ENCODE data around the gene KCTD15. TPM values are rescaled to one million over a fixed set of nuclear protein-coding genes. Genes with fewer than 3 reads are reported as not detected.

Gene KCTD15
- total RNA-seq, 4 donors from 2014 or later: 153 to 189 (median 171) TPM

DNA sequence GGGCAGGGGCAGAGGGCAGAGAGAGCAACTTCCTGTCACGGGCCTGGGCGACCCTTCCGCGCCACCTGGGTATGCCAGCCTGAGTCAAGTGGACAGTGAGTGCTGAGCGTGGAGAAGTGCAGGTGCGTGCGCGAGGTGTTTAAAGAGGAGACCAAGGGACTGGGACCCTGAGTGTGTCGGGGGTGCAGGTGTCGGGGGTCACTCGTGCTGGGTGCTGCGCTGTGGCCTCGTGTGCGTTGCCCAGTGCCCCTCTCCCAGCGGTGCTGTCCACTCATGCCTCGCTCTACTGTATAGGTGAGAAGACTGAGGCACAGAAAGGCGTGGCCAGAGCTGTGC, 18.9 kb upstream of the KCTD15 start:
- H3K4me3 ChIP-seq: no peak overlapping the region
- peaks cover 23% of the 10 kb centered on the region for H3K4me1 ChIP-seq
- no peaks in the 10 kb centered on the region for H3K9me3 ChIP-seq
- H3K36me3 ChIP-seq: no peaks in the 10 kb centered on the region
- TF ChIP-seq POLR2A (IDR thresholded peaks at IDR 0.05): no peak
- DNase-seq (ENCODE audit: low spot score in 2 of 2): no peak
- 40% methylated on average over 9 of the region's 17 CpGs for WGBS
- peaks cover 41% of the 10 kb centered on the region for H3K27me3 ChIP-seq
- H3K27ac ChIP-seq: no peak overlapping the region

DNA sequence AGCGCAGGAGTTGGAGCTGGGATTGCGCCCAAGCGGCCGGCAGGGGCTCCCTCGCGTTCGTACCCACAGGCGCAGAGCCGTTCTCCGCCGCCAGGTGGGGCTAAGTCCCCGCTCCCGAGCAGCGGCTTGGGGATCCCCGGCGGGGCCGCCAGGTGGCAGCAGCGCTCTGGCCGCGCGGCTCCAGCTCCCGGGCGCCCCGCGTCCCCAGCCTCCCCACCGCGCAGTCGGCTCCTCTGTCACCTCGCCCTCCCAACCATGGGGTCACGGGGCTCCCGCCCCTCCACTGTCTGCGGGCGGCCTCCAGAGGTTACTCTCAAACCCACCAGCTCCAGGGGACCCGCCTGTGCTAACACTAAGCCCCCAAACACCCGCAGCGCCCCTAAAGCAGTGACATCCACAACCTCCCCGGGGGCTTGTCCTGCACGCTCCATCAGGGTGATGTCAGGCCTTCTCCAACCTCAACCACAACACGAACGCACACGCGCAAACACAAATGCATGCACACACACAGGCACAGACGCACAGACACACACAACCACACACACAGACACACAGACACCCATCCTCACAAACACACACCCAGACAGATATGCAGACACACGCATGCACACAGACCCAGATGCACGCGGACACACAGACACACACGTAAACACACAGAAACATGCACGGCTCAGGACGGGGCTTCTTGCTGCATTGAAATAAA, 18.4 kb upstream of the KCTD15 start:
- 34% methylated on average over 16 of the region's 49 CpGs for WGBS
- Histone ChIP-seq H3K9me3 (no peaks in the 10 kb centered on the region), H3K4me1 (peaks cover 23% of the 10 kb centered on the region), H3K4me3 (peak overlapping the region; percentile 26), H3K27me3 (peaks cover 41% of the 10 kb centered on the region), H3K36me3 (no peaks in the 10 kb centered on the region), H3K27ac (no peak overlapping the region)
- DNase-seq (ENCODE audit: low spot score in 2 of 2): peak in 1 of 2 donors; percentile 79
- no peak for TF ChIP-seq EP300 (IDR thresholded peaks at IDR 0.05)
- no peak for TF ChIP-seq POLR2AphosphoS5 (IDR thresholded peaks at IDR 0.05)
- no peak for TF ChIP-seq POLR2A (IDR thresholded peaks at IDR 0.05)
- TF ChIP-seq, protein P1, sequence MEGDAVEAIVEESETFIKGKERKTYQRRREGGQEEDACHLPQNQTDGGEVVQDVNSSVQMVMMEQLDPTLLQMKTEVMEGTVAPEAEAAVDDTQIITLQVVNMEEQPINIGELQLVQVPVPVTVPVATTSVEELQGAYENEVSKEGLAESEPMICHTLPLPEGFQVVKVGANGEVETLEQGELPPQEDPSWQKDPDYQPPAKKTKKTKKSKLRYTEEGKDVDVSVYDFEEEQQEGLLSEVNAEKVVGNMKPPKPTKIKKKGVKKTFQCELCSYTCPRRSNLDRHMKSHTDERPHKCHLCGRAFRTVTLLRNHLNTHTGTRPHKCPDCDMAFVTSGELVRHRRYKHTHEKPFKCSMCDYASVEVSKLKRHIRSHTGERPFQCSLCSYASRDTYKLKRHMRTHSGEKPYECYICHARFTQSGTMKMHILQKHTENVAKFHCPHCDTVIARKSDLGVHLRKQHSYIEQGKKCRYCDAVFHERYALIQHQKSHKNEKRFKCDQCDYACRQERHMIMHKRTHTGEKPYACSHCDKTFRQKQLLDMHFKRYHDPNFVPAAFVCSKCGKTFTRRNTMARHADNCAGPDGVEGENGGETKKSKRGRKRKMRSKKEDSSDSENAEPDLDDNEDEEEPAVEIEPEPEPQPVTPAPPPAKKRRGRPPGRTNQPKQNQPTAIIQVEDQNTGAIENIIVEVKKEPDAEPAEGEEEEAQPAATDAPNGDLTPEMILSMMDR (IDR thresholded peaks at IDR 0.05): peak; percentile 100

- Histone ChIP-seq H3K36me3 (no peaks in the 10 kb centered on the region), H3K27me3 (peaks cover 41% of the 10 kb centered on the region), H3K27ac (no peak overlapping the region), H3K4me1 (peaks cover 23% of the 10 kb centered on the region), H3K9me3 (no peaks in the 10 kb centered on the region), H3K4me3 (no peak overlapping the region)
- DNase-seq (ENCODE audit: low spot score in 2 of 2): no peak
- WGBS: 88% methylated on average over 7 of the region's 7 CpGs
- no peak for TF ChIP-seq POLR2AphosphoS5 (IDR thresholded peaks at IDR 0.05)
- TF ChIP-seq POLR2A (IDR thresholded peaks at IDR 0.05): no peak
- TF ChIP-seq EP300 (IDR thresholded peaks at IDR 0.05): no peak
- TF ChIP-seq, protein P1 (IDR thresholded peaks at IDR 0.05): no peak
Measured at GRCh38 chr19:33779849-33780248, 16.8 kb upstream of the KCTD15 start.

DNA sequence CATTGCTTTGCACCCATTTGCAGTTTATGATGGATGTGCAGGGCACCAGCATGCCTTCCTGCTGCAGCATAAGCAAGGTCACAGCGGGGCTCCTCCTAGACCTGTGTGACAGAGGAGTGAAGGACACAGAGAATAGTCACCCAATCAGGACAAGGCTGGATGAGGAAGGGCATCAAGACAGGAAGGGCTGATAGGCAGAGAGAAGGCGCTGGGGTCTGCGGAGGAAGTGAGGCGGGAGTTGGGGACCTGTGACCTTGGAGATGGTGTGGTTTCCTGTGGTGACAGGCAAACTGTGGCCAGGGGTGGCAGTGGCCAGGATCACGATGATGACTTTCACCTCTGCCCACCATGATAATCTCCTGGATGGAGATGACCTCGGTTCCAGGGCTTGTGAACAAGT, 16.4 kb upstream of the KCTD15 start:
- 70% methylated on average over 6 of the region's 6 CpGs for WGBS
- Histone ChIP-seq H3K9me3 (no peaks in the 10 kb centered on the region), H3K4me1 (peaks cover 23% of the 10 kb centered on the region), H3K4me3 (no peak overlapping the region), H3K27ac (no peak overlapping the region), H3K36me3 (no peaks in the 10 kb centered on the region), H3K27me3 (peaks cover 38% of the 10 kb centered on the region)
- TF ChIP-seq POLR2A (IDR thresholded peaks at IDR 0.05): no peak
- TF ChIP-seq, protein P1 (IDR thresholded peaks at IDR 0.05): no peak
- no peak for TF ChIP-seq POLR2AphosphoS5 (IDR thresholded peaks at IDR 0.05)
- TF ChIP-seq EP300 (IDR thresholded peaks at IDR 0.05): no peak
- DNase-seq (ENCODE audit: low spot score in 2 of 2): no peak

DNA sequence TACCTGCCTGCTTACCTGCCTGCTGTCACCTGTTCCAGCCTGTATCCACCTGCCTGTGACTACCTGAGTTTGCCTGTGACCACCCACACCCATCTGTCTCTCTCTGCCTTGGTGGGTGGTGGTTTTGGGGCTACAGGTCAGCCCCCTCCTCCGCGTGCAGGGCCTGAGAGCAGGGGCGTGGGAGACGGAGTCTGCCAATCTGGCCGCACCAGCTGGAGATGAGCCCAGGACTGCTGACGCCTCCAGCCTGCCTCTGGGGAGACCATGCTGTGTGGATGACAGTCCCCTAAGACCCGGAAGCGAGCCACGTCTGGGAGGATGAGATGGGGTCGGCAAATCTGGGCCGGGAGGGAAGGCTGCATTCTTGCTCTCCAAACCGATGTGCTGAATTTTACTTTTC, 15.9 kb upstream of the KCTD15 start:
- H3K36me3 ChIP-seq: no peaks in the 10 kb centered on the region
- H3K4me3 ChIP-seq: no peak overlapping the region
- TF ChIP-seq POLR2AphosphoS5 (IDR thresholded peaks at IDR 0.05) (no peak), EP300 (IDR thresholded peaks at IDR 0.05) (no peak), POLR2A (IDR thresholded peaks at IDR 0.05) (no peak)
- TF ChIP-seq, protein P1 (IDR thresholded peaks at IDR 0.05): no peak
- no peaks in the 10 kb centered on the region for H3K9me3 ChIP-seq
- no peak for DNase-seq (ENCODE audit: low spot score in 2 of 2)
- H3K27ac ChIP-seq: no peak overlapping the region
- H3K27me3 ChIP-seq: peaks cover 38% of the 10 kb centered on the region
- H3K4me1 ChIP-seq: peaks cover 23% of the 10 kb centered on the region
- 40% methylated on average over 7 of the region's 12 CpGs for WGBS
